ENCODE measurements around the gene FBXO38. TPM values are rescaled to one million over a fixed set of nuclear protein-coding genes. Genes with fewer than 3 reads are reported as not detected.
A peak's percentile ranks its signal among the peaks of the same experiment; 100 is the strongest.

Gene FBXO38
- total and polyA plus RNA-seq, 12 donors, result 12.3 to 88.2 (median 41.9) TPM

DNA sequence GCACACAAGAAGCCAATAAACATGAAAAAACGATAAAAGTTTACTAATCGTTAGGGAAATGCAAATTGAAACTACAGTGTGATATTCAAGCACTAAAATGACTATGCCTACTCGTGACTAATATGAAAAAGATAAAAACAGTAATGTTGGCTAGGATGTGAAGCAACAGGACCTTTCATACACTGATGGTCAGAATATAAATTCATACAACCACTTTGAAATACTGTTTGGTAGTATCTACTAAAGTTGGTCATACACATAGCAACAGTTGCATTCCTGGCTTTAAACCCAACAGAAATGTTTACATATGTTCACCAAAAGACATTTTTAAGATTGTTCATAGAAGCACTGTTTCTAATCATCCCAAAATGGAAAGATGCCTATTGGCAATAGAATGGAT lies 24.3 kb downstream of the FBXO38 start:
- Histone ChIP-seq H3K27ac (no peak overlapping the region), H3K4me1 (replicated peaks in 1 of 2) (no peaks in the 10 kb centered on the region), H3K27me3 (no peaks in the 10 kb centered on the region), H3K36me3 (replicated peaks in 1 of 2) (peaks cover 0 to 67% of the 10 kb centered on the region in 2 donors), H3K9me3 (replicated peaks in 1 of 3) (no peaks in the 10 kb centered on the region), H3K4me3 (no peak overlapping the region)
- TF ChIP-seq, protein P1, sequence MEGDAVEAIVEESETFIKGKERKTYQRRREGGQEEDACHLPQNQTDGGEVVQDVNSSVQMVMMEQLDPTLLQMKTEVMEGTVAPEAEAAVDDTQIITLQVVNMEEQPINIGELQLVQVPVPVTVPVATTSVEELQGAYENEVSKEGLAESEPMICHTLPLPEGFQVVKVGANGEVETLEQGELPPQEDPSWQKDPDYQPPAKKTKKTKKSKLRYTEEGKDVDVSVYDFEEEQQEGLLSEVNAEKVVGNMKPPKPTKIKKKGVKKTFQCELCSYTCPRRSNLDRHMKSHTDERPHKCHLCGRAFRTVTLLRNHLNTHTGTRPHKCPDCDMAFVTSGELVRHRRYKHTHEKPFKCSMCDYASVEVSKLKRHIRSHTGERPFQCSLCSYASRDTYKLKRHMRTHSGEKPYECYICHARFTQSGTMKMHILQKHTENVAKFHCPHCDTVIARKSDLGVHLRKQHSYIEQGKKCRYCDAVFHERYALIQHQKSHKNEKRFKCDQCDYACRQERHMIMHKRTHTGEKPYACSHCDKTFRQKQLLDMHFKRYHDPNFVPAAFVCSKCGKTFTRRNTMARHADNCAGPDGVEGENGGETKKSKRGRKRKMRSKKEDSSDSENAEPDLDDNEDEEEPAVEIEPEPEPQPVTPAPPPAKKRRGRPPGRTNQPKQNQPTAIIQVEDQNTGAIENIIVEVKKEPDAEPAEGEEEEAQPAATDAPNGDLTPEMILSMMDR (IDR thresholded peaks at IDR 0.05), result no peak
- TF ChIP-seq POLR2A (IDR thresholded peaks at IDR 0.05), result no peak
- WGBS, 4 donors, result 79 to 90% (median 85%) methylated on average over 3 of the region's 3 CpGs
- DNase-seq, result no peak
- intact Hi-C loops (cut with DNase I), result no loop called here

GRCh38 chr5:148412124-148412523 lies 28.4 kb downstream of the FBXO38 start:
- WGBS, 4 donors, result 90 to 94% (median 92%) methylated on average over 2 of the region's 2 CpGs
- DNase-seq, result no peak
- intact Hi-C loops (cut with DNase I), result no loop called here
- Histone ChIP-seq H3K9me3 (replicated peaks in 1 of 3) (no peaks in the 10 kb centered on the region), H3K4me1 (replicated peaks in 1 of 2) (no peaks in the 10 kb centered on the region), H3K27ac (no peak overlapping the region), H3K27me3 (no peaks in the 10 kb centered on the region), H3K36me3 (replicated peaks in 1 of 2) (peaks cover 0 to 83% of the 10 kb centered on the region in 2 donors), H3K4me3 (no peak overlapping the region)
- TF ChIP-seq, protein P1 (IDR thresholded peaks at IDR 0.05), result no peak
- no peak for TF ChIP-seq POLR2A (IDR thresholded peaks at IDR 0.05)

DNA sequence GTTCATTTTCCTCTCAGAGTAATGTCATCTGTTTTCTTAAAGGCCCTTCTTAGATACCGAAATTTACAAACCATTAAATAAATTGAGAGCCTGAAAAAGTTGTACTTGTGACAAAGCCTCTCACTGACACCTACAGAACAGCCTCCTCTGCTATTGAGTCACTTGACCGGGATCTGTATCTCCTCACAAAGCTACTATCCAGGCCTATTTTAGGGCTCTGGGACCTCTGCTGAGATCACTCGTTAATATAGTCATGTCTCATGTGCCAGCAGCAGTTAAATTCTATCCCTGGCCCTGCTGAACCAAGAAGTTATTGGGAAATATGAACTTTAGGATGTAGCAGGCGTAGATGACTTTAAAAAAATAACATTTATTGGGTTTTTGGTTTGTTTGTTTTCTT lies 31.1 kb downstream of the FBXO38 start:
- no peak overlapping the region for H3K4me3 ChIP-seq
- H3K4me1 ChIP-seq (replicated peaks in 1 of 2), result no peaks in the 10 kb centered on the region
- H3K36me3 ChIP-seq (replicated peaks in 1 of 2), result peaks cover 0 to 79% of the 10 kb centered on the region in 2 donors
- 91 to 94% (median 92%) methylated on average over 4 of the region's 4 CpGs for WGBS, 4 donors
- no peak for TF ChIP-seq POLR2A (IDR thresholded peaks at IDR 0.05)
- TF ChIP-seq, protein P1 (IDR thresholded peaks at IDR 0.05), result no peak
- H3K27ac ChIP-seq, result no peak overlapping the region
- no peaks in the 10 kb centered on the region for H3K9me3 ChIP-seq (replicated peaks in 1 of 3)
- intact Hi-C loops (cut with DNase I), result no loop called here
- DNase-seq, result no peak
- H3K27me3 ChIP-seq, result no peaks in the 10 kb centered on the region

DNA sequence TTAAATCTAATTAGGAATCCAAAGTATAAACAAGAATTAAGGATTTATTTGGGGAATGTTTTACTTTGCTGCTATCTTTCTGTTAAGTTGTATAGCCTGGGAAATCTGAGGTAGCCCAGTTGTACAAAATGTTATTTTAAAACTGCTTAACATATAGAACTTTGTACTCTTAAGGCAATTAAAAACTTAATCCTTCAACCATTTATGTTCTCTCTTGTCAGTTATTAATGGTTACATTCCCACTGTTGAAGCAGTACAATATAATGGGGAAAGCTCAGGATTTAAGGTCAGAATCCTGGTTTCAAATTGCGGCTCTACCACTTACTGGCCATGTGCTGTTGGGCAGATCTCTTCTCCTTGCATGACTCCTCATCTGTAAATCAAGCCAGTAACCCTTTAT lies 32.7 kb downstream of the FBXO38 start:
- peak overlapping the region in 1 of 5 donors; percentile 46 for H3K27ac ChIP-seq
- 68 to 90% (median 85%) methylated on average over 1 of the region's 1 CpG for WGBS, 4 donors

More for the DNA sequence above, 32.7 kb downstream of the FBXO38 start:
- Histone ChIP-seq H3K9me3 (replicated peaks in 1 of 3) (no peaks in the 10 kb centered on the region), H3K36me3 (replicated peaks in 1 of 2) (peaks cover 0 to 67% of the 10 kb centered on the region in 2 donors), H3K4me1 (replicated peaks in 1 of 2) (no peaks in the 10 kb centered on the region), H3K4me3 (no peak overlapping the region), H3K27me3 (no peaks in the 10 kb centered on the region)
- DNase-seq, result no peak
- no peak for TF ChIP-seq POLR2A (IDR thresholded peaks at IDR 0.05)
- TF ChIP-seq, protein P1 (IDR thresholded peaks at IDR 0.05), result no peak
- intact Hi-C loops (cut with DNase I), result no loop called here

All from adrenal gland (tissue), 12 donors.